Measurements from ENCODE around the gene PDAP1. TPM values are rescaled to one million over a fixed set of nuclear protein-coding genes. Genes with fewer than 3 reads are reported as not detected.

Gene PDAP1
- polyA plus RNA-seq, 1 of the 3 experiments (the other 2 are of a cell fraction) = 389 TPM

GRCh38 chr7:99428972-99429566 is 20.7 kb upstream of the PDAP1 start (continued):
- no peak for TF ChIP-seq USF2 (IDR thresholded peaks at IDR 0.05; ENCODE audit: borderline replicate concordance, low read depth, low read length)
- no peak for TF ChIP-seq GABPA (IDR thresholded peaks at IDR 0.05; ENCODE audit: low read depth)
- no peak for TF ChIP-seq FOXJ3 (CRISPR knock-in tag; IDR thresholded peaks at IDR 0.05)

GRCh38 chr7:99424932-99425730 is 16.7 kb upstream of the PDAP1 start:
- Histone ChIP-seq H3K9me3 (no peaks in the 10 kb centered on the region), H2AFZ (ENCODE audit: low read depth) (no peak overlapping the region), H3K4me1 (ENCODE audit: control insufficient read depth in 1 of 2, insufficient read depth in 2 of 2, low read depth in 1 of 2, low read length in 1 of 2) (no peaks in the 10 kb centered on the region), H4K20me1 (ENCODE audit: insufficient read depth) (no peaks in the 10 kb centered on the region), H3K27me3 (ENCODE audit: insufficient read depth) (no peaks in the 10 kb centered on the region), H3K9me2 (no peaks in the 10 kb centered on the region), H3K4me2 (no peak overlapping the region), H3K79me2 (ENCODE audit: insufficient read depth) (peaks cover 4% of the 10 kb centered on the region; the same call in 1 of the 2 replicates), H3K27ac (ENCODE audit: low read depth in 2 of 2, low read length in 1 of 2) (no peak overlapping the region), H3F3A (replicated peaks; ENCODE audit: insufficient read depth) (peaks cover 6% of the 10 kb centered on the region), H3K4me3 (ENCODE audit: low read depth in 2 of 2, low read length in 1 of 2) (no peak overlapping the region), H3K36me3 (replicated peaks in 1 of 2; ENCODE audit: control insufficient read depth in 1 of 2, insufficient read depth in 2 of 2, low read length in 1 of 2) (peaks cover 29 to 47% of the 10 kb centered on the region in 2 experiments), H3K9ac (no peak overlapping the region)
- ChIA-PET CTCF (no interaction called here), POLR2A (no interaction called here)
- 97% methylated on average over 10 of the region's 24 CpGs for WGBS (ENCODE audit: low lambda C conversion rate)
- TF ChIP-seq RAD21 (IDR thresholded peaks at IDR 0.05; ENCODE audit: low read length) = no peak
- TF ChIP-seq FOXJ3 (CRISPR knock-in tag; IDR thresholded peaks at IDR 0.05) = no peak
- TF ChIP-seq ZBTB33 (IDR thresholded peaks at IDR 0.05; ENCODE audit: borderline replicate concordance, low read depth) = no peak
- no peak for TF ChIP-seq MXI1 (IDR thresholded peaks at IDR 0.05; ENCODE audit: low read depth, low read length)
- TF ChIP-seq EZH2phosphoT487 (IDR thresholded peaks at IDR 0.05; ENCODE audit: borderline replicate concordance, low read depth) = no peak
- DNase-seq = no peak

GRCh38 chr7:99422625-99423024 is 14.2 kb upstream of the PDAP1 start:
- Histone ChIP-seq H3K27ac (ENCODE audit: low read depth in 2 of 2, low read length in 1 of 2) (no peak overlapping the region), H3K79me2 (ENCODE audit: insufficient read depth) (peaks cover 4% of the 10 kb centered on the region; the same call in 1 of the 2 replicates), H2AFZ (ENCODE audit: low read depth) (no peak overlapping the region), H4K20me1 (ENCODE audit: insufficient read depth) (no peaks in the 10 kb centered on the region), H3K27me3 (ENCODE audit: insufficient read depth) (no peaks in the 10 kb centered on the region), H3K9me2 (no peaks in the 10 kb centered on the region), H3F3A (replicated peaks; ENCODE audit: insufficient read depth) (peaks cover 6% of the 10 kb centered on the region), H3K4me3 (ENCODE audit: low read depth in 2 of 2, low read length in 1 of 2) (no peak overlapping the region), H3K4me1 (ENCODE audit: control insufficient read depth in 1 of 2, insufficient read depth in 2 of 2, low read depth in 1 of 2, low read length in 1 of 2) (no peaks in the 10 kb centered on the region), H3K9me3 (no peaks in the 10 kb centered on the region), H3K36me3 (replicated peaks in 1 of 2; ENCODE audit: control insufficient read depth in 1 of 2, insufficient read depth in 2 of 2, low read length in 1 of 2) (peaks cover 43 to 57% of the 10 kb centered on the region in 2 experiments), H3K4me2 (no peak overlapping the region), H3K9ac (no peak overlapping the region)
- WGBS (ENCODE audit: low lambda C conversion rate) = 80% methylated on average over 5 of the region's 5 CpGs
- POLR2A ChIA-PET = interaction anchor here (0.6 to 1.6 kb wide), 3 partner anchors 9 to 18 kb away, joined by 3 to 6 read pairs (median 4); partner anchors contain the start of genes BUD31 and PDAP1
- CTCF ChIA-PET = interaction anchor here (0.6 kb wide), 1 partner anchor 43 kb away, joined by 3 read pairs; no protein-coding TSS in a partner anchor
- no peak for DNase-seq
- no peak for TF ChIP-seq PBX3 (IDR thresholded peaks at IDR 0.05)
- TF ChIP-seq FOSL2 (IDR thresholded peaks at IDR 0.05; ENCODE audit: borderline replicate concordance, low read depth) = no peak
- no peak for TF ChIP-seq TAF1 (IDR thresholded peaks at IDR 0.05; ENCODE audit: borderline replicate concordance, low read depth, low read length)
- no peak for TF ChIP-seq RAD21 (IDR thresholded peaks at IDR 0.05; ENCODE audit: low read length)

All from SK-N-SH (cell line).